HL-60 (cell line): Measurements from ENCODE around the gene CHRD.

Source experiments
- GABPA ChIP-seq: IDR thresholded peaks from 2 replicates; pipeline ENCODE4 v1.6.1; 2012; ENCODE audit warnings: low read depth
- POLR2AphosphoS5 ChIP-seq: IDR thresholded peaks from 2 replicates; pipeline ENCODE4 v1.6.1; 2012; ENCODE audit warnings: low read depth
- SPI1 ChIP-seq: IDR thresholded peaks from 2 replicates; pipeline ENCODE4 v1.6.1; 2012; ENCODE audit warnings: low read depth, mild to moderate bottlenecking, borderline replicate concordance
- TF ChIP-seq, protein P1 (sequence below): IDR thresholded peaks from one replicate; pipeline ENCODE4 v1.5.1; 2011; ENCODE audit warnings: low read length, control low read depth, inconsistent platforms; ENCODE audit not compliant: insufficient read depth
- TF ChIP-seq, protein P2 (sequence below): IDR thresholded peaks from 2 replicates; pipeline ENCODE4 v1.6.1; 2012; ENCODE audit warnings: low read depth; ENCODE audit not compliant: insufficient replicate concordance

DNA sequence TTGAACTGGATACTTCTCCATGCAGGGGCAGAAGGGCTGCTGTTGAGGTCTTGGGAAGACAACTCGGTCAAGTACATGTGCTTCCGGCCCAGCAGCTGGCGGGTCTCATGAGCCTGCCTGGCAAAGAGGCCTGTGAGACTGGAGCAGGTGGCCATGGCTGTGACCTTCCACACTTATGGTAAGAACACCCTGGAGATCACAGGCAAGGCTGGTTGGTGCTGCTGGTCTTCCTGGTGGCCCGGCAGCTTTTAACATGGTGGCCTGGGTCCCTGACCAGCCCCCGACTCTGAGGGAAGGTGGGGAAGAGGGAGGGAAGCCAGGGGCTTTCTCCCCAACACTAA, 15.4 kb downstream of the CHRD start:
- TF ChIP-seq, protein P1, sequence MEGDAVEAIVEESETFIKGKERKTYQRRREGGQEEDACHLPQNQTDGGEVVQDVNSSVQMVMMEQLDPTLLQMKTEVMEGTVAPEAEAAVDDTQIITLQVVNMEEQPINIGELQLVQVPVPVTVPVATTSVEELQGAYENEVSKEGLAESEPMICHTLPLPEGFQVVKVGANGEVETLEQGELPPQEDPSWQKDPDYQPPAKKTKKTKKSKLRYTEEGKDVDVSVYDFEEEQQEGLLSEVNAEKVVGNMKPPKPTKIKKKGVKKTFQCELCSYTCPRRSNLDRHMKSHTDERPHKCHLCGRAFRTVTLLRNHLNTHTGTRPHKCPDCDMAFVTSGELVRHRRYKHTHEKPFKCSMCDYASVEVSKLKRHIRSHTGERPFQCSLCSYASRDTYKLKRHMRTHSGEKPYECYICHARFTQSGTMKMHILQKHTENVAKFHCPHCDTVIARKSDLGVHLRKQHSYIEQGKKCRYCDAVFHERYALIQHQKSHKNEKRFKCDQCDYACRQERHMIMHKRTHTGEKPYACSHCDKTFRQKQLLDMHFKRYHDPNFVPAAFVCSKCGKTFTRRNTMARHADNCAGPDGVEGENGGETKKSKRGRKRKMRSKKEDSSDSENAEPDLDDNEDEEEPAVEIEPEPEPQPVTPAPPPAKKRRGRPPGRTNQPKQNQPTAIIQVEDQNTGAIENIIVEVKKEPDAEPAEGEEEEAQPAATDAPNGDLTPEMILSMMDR, result no peak
- TF ChIP-seq, protein P2, sequence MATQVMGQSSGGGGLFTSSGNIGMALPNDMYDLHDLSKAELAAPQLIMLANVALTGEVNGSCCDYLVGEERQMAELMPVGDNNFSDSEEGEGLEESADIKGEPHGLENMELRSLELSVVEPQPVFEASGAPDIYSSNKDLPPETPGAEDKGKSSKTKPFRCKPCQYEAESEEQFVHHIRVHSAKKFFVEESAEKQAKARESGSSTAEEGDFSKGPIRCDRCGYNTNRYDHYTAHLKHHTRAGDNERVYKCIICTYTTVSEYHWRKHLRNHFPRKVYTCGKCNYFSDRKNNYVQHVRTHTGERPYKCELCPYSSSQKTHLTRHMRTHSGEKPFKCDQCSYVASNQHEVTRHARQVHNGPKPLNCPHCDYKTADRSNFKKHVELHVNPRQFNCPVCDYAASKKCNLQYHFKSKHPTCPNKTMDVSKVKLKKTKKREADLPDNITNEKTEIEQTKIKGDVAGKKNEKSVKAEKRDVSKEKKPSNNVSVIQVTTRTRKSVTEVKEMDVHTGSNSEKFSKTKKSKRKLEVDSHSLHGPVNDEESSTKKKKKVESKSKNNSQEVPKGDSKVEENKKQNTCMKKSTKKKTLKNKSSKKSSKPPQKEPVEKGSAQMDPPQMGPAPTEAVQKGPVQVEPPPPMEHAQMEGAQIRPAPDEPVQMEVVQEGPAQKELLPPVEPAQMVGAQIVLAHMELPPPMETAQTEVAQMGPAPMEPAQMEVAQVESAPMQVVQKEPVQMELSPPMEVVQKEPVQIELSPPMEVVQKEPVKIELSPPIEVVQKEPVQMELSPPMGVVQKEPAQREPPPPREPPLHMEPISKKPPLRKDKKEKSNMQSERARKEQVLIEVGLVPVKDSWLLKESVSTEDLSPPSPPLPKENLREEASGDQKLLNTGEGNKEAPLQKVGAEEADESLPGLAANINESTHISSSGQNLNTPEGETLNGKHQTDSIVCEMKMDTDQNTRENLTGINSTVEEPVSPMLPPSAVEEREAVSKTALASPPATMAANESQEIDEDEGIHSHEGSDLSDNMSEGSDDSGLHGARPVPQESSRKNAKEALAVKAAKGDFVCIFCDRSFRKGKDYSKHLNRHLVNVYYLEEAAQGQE, result no peak
- no peak for TF ChIP-seq POLR2AphosphoS5
- no peak for TF ChIP-seq GABPA
- no peak for TF ChIP-seq SPI1
